HEK293 (cell line): Measurements from ENCODE around the gene EXTL1.
"Not testable (repeated sequence)": the region's sequence is repeated elsewhere in the genome, so short reads cannot be mapped to it uniquely, and the experiment has no call there.

ENCODE experiments used
- CTCF ChIA-PET: fragments of 350-600 bp; formaldehyde crosslinking; extraction: SDS; loops from one replicate; lab custom pipeline; 2021; ENCODE audit warnings: antibody characterized with exemption; lab: Yijun Ruan, JAX
- POLR2A ChIA-PET: fragments of 300-600 bp; formaldehyde crosslinking; extraction: SDS; loops from one replicate; lab custom pipeline; 2020; ENCODE audit warnings: antibody characterized with exemption, inconsistent platforms; lab: Yijun Ruan, JAX
- H3K27ac ChIP-seq: fragments of 200-500 bp; sonication (Bioruptor generic); 2 replicates; pipeline ENCODE4 v1.5.1; 2014; ENCODE audit warnings: low read depth, low read length, control low read depth, inconsistent platforms; ENCODE audit errors: extremely low read depth
- H3K36me3 ChIP-seq, 2 experiments: fragments of 200-500 bp in 1 of 2; sonication (Bioruptor generic) in 1 of 2; 1 replicate in 1 of 2; 2 replicates in 1 of 2; pipeline ENCODE4 v1.5.1; 2014 to 2017; ENCODE audit warnings: inconsistent platforms in 2 of 2, low read length in 2 of 2; ENCODE audit not compliant: control insufficient read depth in 2 of 2, insufficient read depth in 1 of 2
- H3K4me1 ChIP-seq: fragments of 200-500 bp; sonication (Bioruptor generic); 2 replicates; pipeline ENCODE4 v1.5.1; 2014; ENCODE audit warnings: mild to moderate bottlenecking, low read length, inconsistent platforms; ENCODE audit not compliant: control insufficient read depth, insufficient read depth
- H3K4me3 ChIP-seq: 2 replicates; pipeline ENCODE4 v1.5.1; 2011; ENCODE audit warnings: low read depth, mild to moderate bottlenecking, control low read depth, low read length, moderate library complexity
- H3K9me3 ChIP-seq: fragments of 200-500 bp; sonication (Bioruptor generic); 2 replicates; pipeline ENCODE4 v1.5.1; 2014; ENCODE audit warnings: low read depth, low read length, inconsistent platforms; ENCODE audit not compliant: control insufficient read depth, insufficient read depth
- CTCF ChIP-seq: fragments of 450-650 bp; formaldehyde crosslinking; IDR thresholded peaks from 2 replicates; pipeline ENCODE4 v1.5.1; 2016; ENCODE audit warnings: missing biosample characterization, missing genetic modification characterization
- GLI2 ChIP-seq: fragments of 450-650 bp; formaldehyde crosslinking; IDR thresholded peaks from 2 replicates; pipeline ENCODE4; 2017; ENCODE audit warnings: missing biosample characterization, missing genetic modification characterization, low read depth, borderline replicate concordance
- OVOL3 ChIP-seq: fragments of 450-650 bp; formaldehyde crosslinking; IDR thresholded peaks from 2 replicates; pipeline ENCODE4 v1.5.1; 2016; ENCODE audit warnings: missing biosample characterization, missing genetic modification characterization
- TRIM28 ChIP-seq: IDR thresholded peaks from 2 replicates; pipeline ENCODE4 v1.6.1; 2011; ENCODE audit warnings: low read length, control low read depth, borderline replicate concordance
- ZBTB17 ChIP-seq: fragments of 450-650 bp; formaldehyde crosslinking; IDR thresholded peaks from 2 replicates; pipeline ENCODE4 v1.5.1; 2016; ENCODE audit warnings: missing biosample characterization, missing genetic modification characterization
- ZBTB21 ChIP-seq: fragments of 450-650 bp; formaldehyde crosslinking; IDR thresholded peaks from 2 replicates; pipeline ENCODE4 v1.5.1; 2017; ENCODE audit warnings: missing biosample characterization, missing genetic modification characterization
- ZBTB44 ChIP-seq: fragments of 450-650 bp; IDR thresholded peaks from 2 replicates; pipeline ENCODE4 v1.5.1; 2018; ENCODE audit warnings: missing biosample characterization, mild to moderate bottlenecking, missing genetic modification characterization
- ZNF121 ChIP-seq: fragments of 450-650 bp; formaldehyde crosslinking; IDR thresholded peaks from 2 replicates; pipeline ENCODE4 v1.5.1; 2016; ENCODE audit warnings: missing biosample characterization, missing genetic modification characterization
- ZNF132 ChIP-seq: fragments of 450-650 bp; formaldehyde crosslinking; IDR thresholded peaks from 2 replicates; pipeline ENCODE4 v1.5.1; 2017; ENCODE audit warnings: missing biosample characterization, missing genetic modification characterization, borderline replicate concordance
- ZNF26 ChIP-seq: fragments of 450-650 bp; formaldehyde crosslinking; IDR thresholded peaks from 2 replicates; pipeline ENCODE4 v1.5.1; 2016; ENCODE audit warnings: missing biosample characterization, missing genetic modification characterization
- ZNF274 ChIP-seq, 2 experiments: fragments of 200-500 bp in 1 of 2; fragments of 450-650 bp in 1 of 2; sonication (Bioruptor generic) in 1 of 2; formaldehyde crosslinking in 1 of 2; IDR thresholded peaks; 2 replicates each; pipeline versions ENCODE4 v1.5.1 to v1.6.1; 2014 to 2016; ENCODE audit warnings: borderline replicate concordance in 1 of 2, inconsistent platforms in 1 of 2, low read length in 1 of 2, missing biosample characterization in 1 of 2, missing genetic modification characterization in 1 of 2
- ZNF311 ChIP-seq: fragments of 450-650 bp; formaldehyde crosslinking; IDR thresholded peaks from 2 replicates; pipeline ENCODE4 v1.5.1; 2017; ENCODE audit warnings: missing biosample characterization, missing genetic modification characterization, borderline replicate concordance
- ZNF404 ChIP-seq: fragments of 450-650 bp; formaldehyde crosslinking; IDR thresholded peaks from 2 replicates; pipeline ENCODE4 v1.5.1; 2017; ENCODE audit warnings: missing biosample characterization, missing genetic modification characterization
- ZNF449 ChIP-seq: fragments of 450-650 bp; formaldehyde crosslinking; IDR thresholded peaks from 2 replicates; pipeline ENCODE4 v1.5.1; 2017; ENCODE audit warnings: missing biosample characterization, mild to moderate bottlenecking, missing genetic modification characterization, moderate library complexity
- ZNF621 ChIP-seq: fragments of 450-650 bp; formaldehyde crosslinking; IDR thresholded peaks from 2 replicates; pipeline ENCODE4 v1.5.1; 2017; ENCODE audit warnings: missing biosample characterization, missing genetic modification characterization
- ZNF626 ChIP-seq: fragments of 450-650 bp; sonication (Bioruptor Pico); formaldehyde crosslinking; IDR thresholded peaks from 2 replicates; pipeline ENCODE4 v1.5.1; 2018; ENCODE audit warnings: missing biosample characterization, missing genetic modification characterization, inconsistent platforms
- ZNF629 ChIP-seq: fragments of 450-650 bp; formaldehyde crosslinking; IDR thresholded peaks from 2 replicates; pipeline ENCODE4 v1.5.1; 2017; ENCODE audit warnings: missing biosample characterization, missing genetic modification characterization
- ZNF670 ChIP-seq: fragments of 450-650 bp; formaldehyde crosslinking; IDR thresholded peaks from 2 replicates; pipeline ENCODE4 v1.5.1; 2016; ENCODE audit warnings: missing biosample characterization, missing genetic modification characterization, low read depth
- ZNF701 ChIP-seq: fragments of 450-650 bp; formaldehyde crosslinking; IDR thresholded peaks from 2 replicates; pipeline ENCODE4 v1.5.1; 2016; ENCODE audit warnings: missing biosample characterization, missing genetic modification characterization
- ZNF791 ChIP-seq: fragments of 450-650 bp; formaldehyde crosslinking; IDR thresholded peaks from 2 replicates; pipeline ENCODE4 v1.5.1; 2016; ENCODE audit warnings: missing biosample characterization, missing genetic modification characterization

Gene EXTL1

GRCh38 chr1:25979210-25979609, 42.4 kb upstream of the EXTL1 start (continued):
- TF ChIP-seq ZNF404 (tag by site-specific recombination) = no peak
- no peak for TF ChIP-seq ZBTB17 (tag by site-specific recombination)
- TF ChIP-seq ZNF121 (tag by site-specific recombination) = no peak

- H3K27ac ChIP-seq = no peak overlapping the region
- H3K4me1 ChIP-seq = no peaks in the 10 kb centered on the region
- peaks cover 5 to 56% of the 10 kb centered on the region in 2 experiments for H3K36me3 ChIP-seq
- no peak overlapping the region for H3K4me3 ChIP-seq
- ChIA-PET POLR2A (no interaction called here), CTCF (no interaction called here)
- H3K9me3 ChIP-seq = no peaks in the 10 kb centered on the region
- TF ChIP-seq GLI2 (no peak), ZBTB21 (tag by site-specific recombination) (no peak), ZNF621 (no peak), ZNF629 (no peak), ZNF626 (tag by site-specific recombination) (no peak)
These were observed 36.4 kb upstream of the EXTL1 start for GRCh38 chr1:25985171-25985570.

- TF ChIP-seq ZBTB44 = no peak
- no peak for TF ChIP-seq ZNF132 (tag by site-specific recombination)
- no peak for TF ChIP-seq TRIM28
- TF ChIP-seq OVOL3 (tag by site-specific recombination) = no peak
- Histone ChIP-seq H3K9me3 (no peaks in the 10 kb centered on the region), H3K27ac (no peak overlapping the region), H3K4me1 (no peaks in the 10 kb centered on the region), H3K36me3 (peaks cover 4 to 58% of the 10 kb centered on the region in 2 experiments), H3K4me3 (no peak overlapping the region)
- CTCF ChIA-PET = no interaction called here
- POLR2A ChIA-PET = no interaction called here
These were observed 35.9 kb upstream of the EXTL1 start for GRCh38 chr1:25985670-25986069.

- POLR2A ChIA-PET = interaction anchor here (2.6 kb wide), 1 partner anchor 11 kb away, joined by 8 read pairs; the partner anchor contains the start of gene PAFAH2
These were observed 34.8 kb upstream of the EXTL1 start for GRCh38 chr1:25986773-25987172.

GRCh38 chr1:25987951-25988350, 33.6 kb upstream of the EXTL1 start:
- no peak overlapping the region for H3K27ac ChIP-seq
- POLR2A ChIA-PET = interaction anchor here (0.7 to 2.6 kb wide), 2 partner anchors 10 to 56 kb away, joined by 3 to 8 read pairs; partner anchors contain the start of gene PAFAH2
- TF ChIP-seq ZNF449 (tag by site-specific recombination) (no peak), CTCF (tag by site-specific recombination) (no peak), ZNF274 (IDR thresholded peaks at IDR 0.05; ENCODE audit: low read length) (no peak), ZNF274 (tag by site-specific recombination; IDR thresholded peaks at IDR 0.05; ENCODE audit: borderline replicate concordance) (no peak), ZNF26 (tag by site-specific recombination) (no peak), ZNF670 (no peak), ZNF311 (no peak), ZNF791 (tag by site-specific recombination) (no peak), ZNF701 (tag by site-specific recombination) (no peak)

More at GRCh38 chr1:25986773-25987172, 34.8 kb upstream of the EXTL1 start:
- H3K36me3 ChIP-seq = peaks cover 0 to 51% of the 10 kb centered on the region in 2 experiments; a peak in 2 of 3 replicates
- not testable (repeated sequence) for H3K9me3 ChIP-seq, H3K4me3 ChIP-seq, H3K4me1 ChIP-seq, H3K27ac ChIP-seq
- CTCF ChIA-PET = interaction anchor here (3.7 kb wide), 1 partner anchor 11 kb away, joined by 12 read pairs; the partner anchor contains the start of gene PAFAH2

More at GRCh38 chr1:25987951-25988350, 33.6 kb upstream of the EXTL1 start:
- CTCF ChIA-PET = interaction anchor here (1.0 to 3.7 kb wide), 2 partner anchors 9 to 84 kb away, joined by 5 to 12 read pairs; partner anchors contain the start of gene PAFAH2
- peaks cover 0 to 41% of the 10 kb centered on the region in 2 experiments; a peak in 2 of 3 replicates for H3K36me3 ChIP-seq
- no peaks in the 10 kb centered on the region for H3K9me3 ChIP-seq
- H3K4me1 ChIP-seq = no peaks in the 10 kb centered on the region
- no peak overlapping the region for H3K4me3 ChIP-seq
